Kasumi-1 (cell line): ENCODE results near the gene ANKRD18A.

ENCODE experiments used
- DNase-seq, 2 experiments: peaks; one replicate each; lab custom pipeline; 2025; lab: John Stamatoyannopoulos, UW

The ANKRD18A gene

DNA sequence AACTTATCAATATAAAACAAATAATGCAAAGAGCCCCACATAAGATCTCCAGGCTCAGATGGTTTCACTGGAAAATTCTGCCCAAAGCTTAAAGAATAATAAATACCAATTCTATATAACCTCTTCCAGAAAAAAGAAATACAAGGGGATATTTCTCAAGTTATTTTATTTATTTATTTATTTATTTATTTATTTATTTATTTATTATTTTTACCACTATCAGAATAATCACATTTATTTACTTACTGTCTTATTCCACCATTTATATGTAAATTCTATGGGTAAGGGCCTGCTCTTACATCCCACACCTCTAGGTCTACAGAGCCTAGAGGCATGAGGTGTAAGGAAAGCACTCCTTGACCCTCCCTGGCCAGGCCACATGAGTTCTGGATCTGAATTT, 91.1 kb downstream of the ANKRD18A start:
- no peak for DNase-seq

- no peak for DNase-seq
Observed at GRCh38 chr9:38527503-38527902, 92.9 kb downstream of the ANKRD18A start.

DNA sequence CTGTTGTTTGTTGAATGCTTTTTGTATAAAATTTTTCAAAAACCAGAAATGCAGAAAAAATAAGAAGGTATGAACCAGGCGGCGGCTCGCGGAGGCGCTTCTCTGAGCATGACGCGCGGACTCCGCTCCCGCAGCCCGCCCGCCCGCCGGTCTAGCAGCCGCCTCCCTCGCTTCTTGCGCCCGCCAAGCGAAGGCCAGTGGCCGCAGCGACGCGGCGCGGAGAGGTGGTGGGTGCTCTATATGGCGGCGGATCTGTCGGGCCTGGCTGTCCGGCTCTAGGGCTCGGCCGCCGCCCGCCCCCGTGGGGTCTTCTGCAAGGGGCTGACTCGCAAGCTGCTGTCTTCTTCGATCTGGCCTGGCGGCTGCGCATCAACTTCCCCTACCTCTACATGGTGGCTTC, 93.8 kb downstream of the ANKRD18A start:
- DNase-seq: no peak

GRCh38 chr9:38523121-38523520, 97.3 kb downstream of the ANKRD18A start:
- no peak for DNase-seq

GRCh38 chr9:38521762-38522161, 98.6 kb downstream of the ANKRD18A start:
- DNase-seq: no peak
